ENCODE results near the gene VAV3.

GRCh38 chr1:107617456-107617855 is 347.5 kb downstream of the VAV3 start:
- TF ChIP-seq CTCF (IDR thresholded peaks at IDR 0.05) (no peak), POLR2A (IDR thresholded peaks at IDR 0.05) (no peak)

Data from heart left ventricle (tissue), 13 donors.